HCT116 (cell line): ENCODE results near the gene CHERP. TPM values are rescaled to one million over a fixed set of nuclear protein-coding genes. Genes with fewer than 3 reads are reported as not detected.

Source experiments
- ATAC-seq: fragments of 200-7000 bp; cut with Tn5 transposase; 2 replicates; pipeline ENCODE4 v1.9.1; 2020; ENCODE audit warnings: mild to moderate bottlenecking, moderate library complexity
- BruUV-seq: library from RNA; stranded (reverse); fragments of 400-500 nt; replicated peaks from 2 replicates; lab custom pipeline; 2021; lab: Mats Ljungman, UMichigan
- CTCF ChIA-PET: fragments of 300-600 bp; sonication (Branson Sonifier 250); formaldehyde crosslinking; loops from one replicate; lab custom pipeline; 2021; ENCODE audit warnings: antibody characterized with exemption; lab: Charles Lee
- POLR2A ChIA-PET: fragments of 300-600, 350-600 bp; sonication (Branson Sonifier 250); formaldehyde crosslinking; loops from one replicate; lab custom pipeline; 2021; ENCODE audit warnings: antibody characterized with exemption; lab: Charles Lee
- RAD21 ChIA-PET, 2 experiments: fragments of 300-600 bp; sonication (Branson Sonifier 250); formaldehyde crosslinking; loops; one replicate each; lab custom pipeline; 2023; ENCODE audit warnings: low total read pairs in 2 of 2; ENCODE audit not compliant: uncharacterized antibody in 2 of 2, unreplicated experiment in 2 of 2, low non-redundant PET in 1 of 2; lab: Charles Lee
- DNase-seq: peaks from one replicate; pipeline ENCODE4 v3.0.0-alpha.2; 2010; ENCODE audit warnings: low read depth, low spot score
- H2AFZ ChIP-seq: fragments of 200-600 bp; shearing (Covaris generic), sonication (generic); 2 replicates; pipeline ENCODE4 v1.6.1; 2017; ENCODE audit warnings: low read depth, mixed run types, mixed read lengths, antibody characterized with exemption, low read length; ENCODE audit not compliant: poor library complexity, severe bottlenecking
- H3K27ac ChIP-seq: 2 replicates; pipeline ENCODE4 v1.5.1; 2012; ENCODE audit warnings: low read depth, low read length
- H3K27me3 ChIP-seq: fragments of 200-600 bp; sonication (generic); 2 replicates; pipeline ENCODE4 v1.6.1; 2016; ENCODE audit warnings: mixed run types, low read length, mixed read lengths; ENCODE audit not compliant: insufficient read depth
- H3K36me3 ChIP-seq, 2 experiments: fragments of 200-500 bp in 1 of 2; fragments of 200-600 bp in 1 of 2; sonication (Bioruptor generic) in 1 of 2; sonication (generic) in 1 of 2; 2 replicates each; pipeline versions ENCODE4 v1.5.1 to v1.6.1; 2014 to 2016; ENCODE audit warnings: low read length in 2 of 2, inconsistent platforms in 1 of 2, mixed read lengths in 1 of 2, mixed run types in 1 of 2; ENCODE audit not compliant: insufficient read depth in 2 of 2, control insufficient read depth in 1 of 2
- H3K4me1 ChIP-seq, 2 experiments: fragments of 200-600 bp in 1 of 2; sonication (generic) in 1 of 2; 2 replicates each; pipeline versions ENCODE4 v1.5.1 to v1.6.1; 2012 to 2017; ENCODE audit warnings: low read length in 2 of 2, inconsistent platforms in 1 of 2, mild to moderate bottlenecking in 1 of 2, mixed read lengths in 1 of 2, mixed run types in 1 of 2, moderate library complexity in 1 of 2; ENCODE audit not compliant: insufficient read depth in 2 of 2, control insufficient read depth in 1 of 2
- H3K4me2 ChIP-seq: fragments of 200-600 bp; sonication (generic); 2 replicates; pipeline ENCODE4 v1.6.1; 2017; ENCODE audit warnings: mixed run types, low read length, mixed read lengths
- H3K4me3 ChIP-seq, 2 experiments: fragments of 200-600 bp in 1 of 2; sonication (generic) in 1 of 2; replicated peaks in 1 of 2; 2 replicates each; pipeline ENCODE4 v1.5.1; 2011 to 2016; ENCODE audit warnings: low read length in 2 of 2, control low read depth in 1 of 2, low read depth in 1 of 2, mild to moderate bottlenecking in 1 of 2, mixed read lengths in 1 of 2, mixed run types in 1 of 2
- H3K79me2 ChIP-seq: fragments of 200-600 bp; sonication (generic); 2 replicates; pipeline ENCODE4 v1.6.1; 2017; ENCODE audit warnings: mild to moderate bottlenecking, mixed run types, low read length, moderate library complexity, mixed read lengths; ENCODE audit not compliant: insufficient read depth
- H3K9ac ChIP-seq: fragments of 200-600 bp; sonication (generic); 2 replicates; pipeline ENCODE4 v1.6.1; 2016; ENCODE audit warnings: low read length, mixed read lengths
- H3K9me2 ChIP-seq: fragments of 200-600 bp; sonication (generic), shearing (Covaris generic); 2 replicates; pipeline ENCODE4 v1.6.1; 2017; ENCODE audit warnings: mixed run types, mild to moderate bottlenecking, moderate library complexity; ENCODE audit not compliant: insufficient read depth
- H3K9me3 ChIP-seq, 2 experiments: fragments of 200-500 bp in 1 of 2; fragments of 200-600 bp in 1 of 2; sonication (Bioruptor generic) in 1 of 2; sonication (generic) in 1 of 2; 2 replicates each; pipeline ENCODE4 v1.6.1; 2014 to 2017; ENCODE audit warnings: low read length in 2 of 2, mixed read lengths in 2 of 2, inconsistent platforms in 1 of 2, low read depth in 1 of 2, mild to moderate bottlenecking in 1 of 2, mixed run types in 1 of 2, moderate library complexity in 1 of 2; ENCODE audit not compliant: control insufficient read depth in 1 of 2, insufficient read depth in 1 of 2
- H4K20me1 ChIP-seq: fragments of 200-600 bp; sonication (generic), shearing (Covaris generic); 2 replicates; pipeline ENCODE4 v1.6.1; 2017; ENCODE audit warnings: mixed run types, mild to moderate bottlenecking, moderate library complexity; ENCODE audit not compliant: insufficient read depth
- CEBPB ChIP-seq: IDR thresholded peaks from 2 replicates; pipeline ENCODE4 v1.6.1; 2012; ENCODE audit warnings: low read depth
- CTCF ChIP-seq, 3 experiments: fragments of 200-600 bp in 1 of 3; sonication (generic) in 1 of 3; IDR thresholded peaks in 2 of 3; conservative IDR thresholded peaks in 1 of 3; 2 replicates each; pipeline ENCODE4 v1.5.1; 2012 to 2017; ENCODE audit warnings: low read depth in 2 of 3, low read length in 2 of 3, antibody characterized with exemption in 1 of 3, borderline replicate concordance in 1 of 3, control low read depth in 1 of 3, mild to moderate bottlenecking in 1 of 3, mixed read lengths in 1 of 3, mixed run types in 1 of 3, moderate library complexity in 1 of 3; ENCODE audit not compliant: insufficient read depth in 1 of 3
- FOSL1 ChIP-seq: IDR thresholded peaks from 2 replicates; pipeline ENCODE4 v1.6.1; 2012; ENCODE audit warnings: low read depth
- POLR2A ChIP-seq: IDR thresholded peaks from 2 replicates; pipeline ENCODE4 v1.7.0; 2011; ENCODE audit warnings: borderline replicate concordance; ENCODE audit not compliant: insufficient read depth, insufficient read length; ENCODE audit errors: extremely low read depth
- TCF7L2 ChIP-seq: IDR thresholded peaks from 2 replicates; pipeline ENCODE4 v1.7.0; 2011; ENCODE audit warnings: borderline replicate concordance, inconsistent platforms; ENCODE audit not compliant: insufficient read depth, insufficient read length; ENCODE audit errors: extremely low read depth
- intact Hi-C: fragments of 100-400 bp; cut with micrococcal nuclease; formaldehyde crosslinking; loops from 2 replicates; pipeline ENCODE4 v1.10.0; 2022
- total RNA-seq: library from RNA; stranded (reverse); gene quantifications from one replicate; pipeline ENCODE4 v1.2.1, GENCODE V29; 2021; ENCODE audit not compliant: unreplicated experiment

Gene CHERP
- total RNA-seq, 1 experiment from 2014 or later = 65.8 TPM

DNA sequence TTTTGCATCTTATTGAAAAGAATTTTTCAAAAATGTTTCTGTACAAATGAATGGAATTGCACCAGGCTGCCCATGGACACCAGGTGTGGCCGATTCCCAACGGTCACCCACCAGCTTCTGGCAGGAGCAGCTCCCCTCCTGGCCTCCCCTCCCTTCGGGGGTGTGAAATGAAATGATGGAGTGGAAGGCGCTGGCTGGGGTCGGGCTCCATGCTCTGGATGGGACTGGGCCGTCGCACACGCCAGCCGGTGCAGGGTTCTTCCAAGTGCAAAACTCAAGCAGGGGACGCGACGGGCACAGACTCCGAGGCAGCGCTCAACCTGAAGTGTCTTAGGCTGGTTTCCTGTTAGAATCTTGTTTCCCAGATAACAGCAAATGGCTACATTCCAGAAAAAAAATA, 24.2 kb downstream of the CHERP start (continued):
- TF ChIP-seq FOSL1 (no peak), CTCF (IDR thresholded peaks at IDR 0.05 in 2 of 3, conservative IDR thresholded peaks at IDR 0.05 in 1 of 3; ENCODE audit: borderline replicate concordance in 1 of 3, insufficient read depth in 1 of 3, low read depth in 2 of 3, low read length in 2 of 3) (no peak), CEBPB (no peak), TCF7L2 (no peak)
- TF ChIP-seq, all 23 proteins: peak for 0

- ATAC-seq = peak; percentile 16; the same call in 1 of the 2 replicates
- Histone ChIP-seq H3K36me3 (peaks cover 27 to 45% of the 10 kb centered on the region in 2 experiments; a peak in 3 of 4 replicates), H3K4me2 (no peak overlapping the region), H3K9me2 (no peaks in the 10 kb centered on the region), H3K27ac (no peak overlapping the region), H3K9me3 (no peaks in the 10 kb centered on the region), H3K27me3 (no peaks in the 10 kb centered on the region)
- BruUV-seq = no TSS peak
- POLR2A ChIA-PET = no interaction called here
- no peak for TF ChIP-seq POLR2A
- TF ChIP-seq, all 23 proteins: peak for 0
- Histone ChIP-seq H3K4me1 (no peaks in the 10 kb centered on the region), H2AFZ (no peak overlapping the region), H3K4me3 (no peak overlapping the region), H3K79me2 (no peaks in the 10 kb centered on the region), H3K9ac (no peak overlapping the region), H4K20me1 (no peaks in the 10 kb centered on the region)
- intact Hi-C loops = no loop called here
- no peak for DNase-seq
- ChIA-PET RAD21 (no interaction called here), CTCF (no interaction called here)
These were observed 25.2 kb downstream of the CHERP start for GRCh38 chr19:16516923-16517610.
